HepG2 (cell line): Measurements from ENCODE around the gene JAKMIP2. TPM values are rescaled to one million over a fixed set of nuclear protein-coding genes. Genes with fewer than 3 reads are reported as not detected.

Experiments
- EEA1 ChIP-seq: sonication (generic); formaldehyde crosslinking; IDR thresholded peaks from 2 replicates; pipeline ENCODE4 v1.5.1; 2020; ENCODE audit warnings: mild to moderate bottlenecking, missing genetic modification reagents, borderline replicate concordance
- GLI4 ChIP-seq: sonication (generic); formaldehyde crosslinking; IDR thresholded peaks from 2 replicates; pipeline ENCODE4 v1.5.1; 2020; ENCODE audit warnings: missing genetic modification reagents, mild to moderate bottlenecking, moderate library complexity, borderline replicate concordance
- KIAA2018 ChIP-seq: sonication (generic); formaldehyde crosslinking; IDR thresholded peaks from 2 replicates; pipeline ENCODE4 v1.5.0; 2020; ENCODE audit warnings: mild to moderate bottlenecking, missing genetic modification reagents, borderline replicate concordance
- KLF16 ChIP-seq, 2 experiments: sonication (generic) in 1 of 2; formaldehyde crosslinking in 1 of 2; IDR thresholded peaks; 2 replicates each; pipeline versions ENCODE4 v1.6.1 to v1.8.0; 2016 to 2023; ENCODE audit warnings: missing genetic modification reagents in 2 of 2, missing compliant biosample characterization in 1 of 2
- MYC ChIP-seq: sonication (generic); formaldehyde crosslinking; IDR thresholded peaks from 2 replicates; pipeline ENCODE4 v1.9.0; 2021; ENCODE audit warnings: missing genetic modification reagents, borderline replicate concordance
- POLR2G ChIP-seq: fragments of 200-400 bp; formaldehyde crosslinking; IDR thresholded peaks from 2 replicates; pipeline ENCODE4 v1.6.1; 2018; ENCODE audit warnings: mild to moderate bottlenecking, low read depth, low read length, moderate library complexity
- SAFB2 ChIP-seq: sonication (generic); formaldehyde crosslinking; IDR thresholded peaks from 2 replicates; pipeline ENCODE4 v1.5.1; 2020; ENCODE audit warnings: missing genetic modification reagents, low read depth, mild to moderate bottlenecking, borderline replicate concordance
- SOX13 ChIP-seq, 3 experiments: fragments of 450-650 bp in 1 of 3; sonication (generic) in 1 of 3; formaldehyde crosslinking in 1 of 3; IDR thresholded peaks in 2 of 3; conservative IDR thresholded peaks in 1 of 3; 2 replicates each; pipeline versions ENCODE4 v1.5.0 to v1.6.1; 2016 to 2020; ENCODE audit warnings: antibody characterized with exemption in 1 of 3, mild to moderate bottlenecking in 1 of 3, missing compliant biosample characterization in 1 of 3, missing genetic modification reagents in 1 of 3, moderate library complexity in 1 of 3
- TARDBP ChIP-seq: sonication (generic); formaldehyde crosslinking; IDR thresholded peaks from 2 replicates; pipeline ENCODE4 v1.8.0; 2022; ENCODE audit warnings: mild to moderate bottlenecking, missing genetic modification reagents
- ZNF280D ChIP-seq: sonication (generic); formaldehyde crosslinking; IDR thresholded peaks from 2 replicates; pipeline ENCODE4 v1.5.1; 2020; ENCODE audit warnings: mild to moderate bottlenecking, missing genetic modification reagents
- ZSCAN12 ChIP-seq: sonication (generic); formaldehyde crosslinking; IDR thresholded peaks from 2 replicates; pipeline ENCODE4 v1.9.0; 2021; ENCODE audit warnings: mild to moderate bottlenecking, missing genetic modification reagents
- ZZZ3 ChIP-seq: sonication (generic); formaldehyde crosslinking; IDR thresholded peaks from 2 replicates; pipeline ENCODE4 v1.4.0; 2020; ENCODE audit warnings: missing genetic modification reagents, mild to moderate bottlenecking, borderline replicate concordance
- polyA plus RNA-seq, 8 experiments: library from polyadenylated mRNA; depleted of rRNA in 3 of 8; stranded (reverse) in 7 of 8; unstranded in 1 of 8; fragments of >200 nt; fragmentation: Illumina TruSeq in 4 of 8; extraction: Trizol in 4 of 8; gene quantifications; 2 replicates each; pipeline versions ENCODE4 v1.2.1 to v1.2.3, GENCODE V29; 2011 to 2016; ENCODE audit warnings: low read depth in 4 of 8, missing spikeins in 1 of 8, mixed read lengths in 1 of 8; ENCODE audit not compliant: insufficient read depth in 1 of 8
- total RNA-seq, 5 experiments: library from RNA; depleted of rRNA; stranded (reverse); fragments of >200 nt; fragmentation: Illumina TruSeq; extraction: Trizol; gene quantifications; 2 replicates each; pipeline ENCODE4 v1.2.3, GENCODE V29; 2016; ENCODE audit warnings: low read depth in 1 of 5
- TF ChIP-seq, protein P1 (sequence below): sonication (generic); formaldehyde crosslinking; IDR thresholded peaks from 2 replicates; pipeline ENCODE4 v1.4.0; 2020; ENCODE audit warnings: missing genetic modification reagents
- TF ChIP-seq, protein P2 (sequence below): sonication (generic); formaldehyde crosslinking; conservative IDR thresholded peaks from 2 replicates; pipeline ENCODE4 v1.5.0; 2020; ENCODE audit warnings: missing genetic modification reagents

The JAKMIP2 gene
- total and polyA plus RNA-seq, 2 of the 13 experiments (the other 11 are each of a cell fraction or from before 2014, with no cell fraction given) = 0.04 to 2.1 TPM

- TF ChIP-seq KIAA2018 (CRISPR knock-in tag) (no peak), ZSCAN12 (no peak), POLR2G (no peak), SAFB2 (CRISPR knock-in tag) (no peak), GLI4 (CRISPR knock-in tag) (no peak), ZZZ3 (CRISPR knock-in tag) (no peak), MYC (CRISPR knock-in tag) (no peak), KLF16 (CRISPR knock-in tag; IDR thresholded peaks at IDR 0.05) (no peak), SOX13 (IDR thresholded peaks at IDR 0.05) (no peak), SOX13 (CRISPR knock-in tag; conservative IDR thresholded peaks at IDR 0.05 in 1 of 2, IDR thresholded peaks at IDR 0.05 in 1 of 2) (peak in 1 of 2 experiments; percentile 78; a peak in 2 of 4 replicates), EEA1 (CRISPR knock-in tag) (no peak), TARDBP (CRISPR knock-in tag) (no peak), ZNF280D (CRISPR knock-in tag) (peak; percentile 54; the same call in 1 of the 2 replicates)
- TF ChIP-seq, protein P1, sequence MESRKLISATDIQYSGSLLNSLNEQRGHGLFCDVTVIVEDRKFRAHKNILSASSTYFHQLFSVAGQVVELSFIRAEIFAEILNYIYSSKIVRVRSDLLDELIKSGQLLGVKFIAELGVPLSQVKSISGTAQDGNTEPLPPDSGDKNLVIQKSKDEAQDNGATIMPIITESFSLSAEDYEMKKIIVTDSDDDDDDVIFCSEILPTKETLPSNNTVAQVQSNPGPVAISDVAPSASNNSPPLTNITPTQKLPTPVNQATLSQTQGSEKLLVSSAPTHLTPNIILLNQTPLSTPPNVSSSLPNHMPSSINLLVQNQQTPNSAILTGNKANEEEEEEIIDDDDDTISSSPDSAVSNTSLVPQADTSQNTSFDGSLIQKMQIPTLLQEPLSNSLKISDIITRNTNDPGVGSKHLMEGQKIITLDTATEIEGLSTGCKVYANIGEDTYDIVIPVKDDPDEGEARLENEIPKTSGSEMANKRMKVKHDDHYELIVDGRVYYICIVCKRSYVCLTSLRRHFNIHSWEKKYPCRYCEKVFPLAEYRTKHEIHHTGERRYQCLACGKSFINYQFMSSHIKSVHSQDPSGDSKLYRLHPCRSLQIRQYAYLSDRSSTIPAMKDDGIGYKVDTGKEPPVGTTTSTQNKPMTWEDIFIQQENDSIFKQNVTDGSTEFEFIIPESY = no peak
- TF ChIP-seq, protein P2, sequence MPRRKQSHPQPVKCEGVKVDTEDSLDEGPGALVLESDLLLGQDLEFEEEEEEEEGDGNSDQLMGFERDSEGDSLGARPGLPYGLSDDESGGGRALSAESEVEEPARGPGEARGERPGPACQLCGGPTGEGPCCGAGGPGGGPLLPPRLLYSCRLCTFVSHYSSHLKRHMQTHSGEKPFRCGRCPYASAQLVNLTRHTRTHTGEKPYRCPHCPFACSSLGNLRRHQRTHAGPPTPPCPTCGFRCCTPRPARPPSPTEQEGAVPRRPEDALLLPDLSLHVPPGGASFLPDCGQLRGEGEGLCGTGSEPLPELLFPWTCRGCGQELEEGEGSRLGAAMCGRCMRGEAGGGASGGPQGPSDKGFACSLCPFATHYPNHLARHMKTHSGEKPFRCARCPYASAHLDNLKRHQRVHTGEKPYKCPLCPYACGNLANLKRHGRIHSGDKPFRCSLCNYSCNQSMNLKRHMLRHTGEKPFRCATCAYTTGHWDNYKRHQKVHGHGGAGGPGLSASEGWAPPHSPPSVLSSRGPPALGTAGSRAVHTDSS (CRISPR knock-in tag) = no peak
Observed at GRCh38 chr5:147648597-147648996, 133.9 kb downstream of the JAKMIP2 start (continued).
